HG03342 (cell line): ENCODE data around the gene GRK4.

Experiments
- ATAC-seq: cut with Tn5 transposase; IDR thresholded peaks from one replicate; pipeline ENCODE4 v1.9.1; 2021; ENCODE audit warnings: mild to moderate bottlenecking, moderate library complexity; ENCODE audit not compliant: unreplicated experiment

The GRK4 gene

DNA sequence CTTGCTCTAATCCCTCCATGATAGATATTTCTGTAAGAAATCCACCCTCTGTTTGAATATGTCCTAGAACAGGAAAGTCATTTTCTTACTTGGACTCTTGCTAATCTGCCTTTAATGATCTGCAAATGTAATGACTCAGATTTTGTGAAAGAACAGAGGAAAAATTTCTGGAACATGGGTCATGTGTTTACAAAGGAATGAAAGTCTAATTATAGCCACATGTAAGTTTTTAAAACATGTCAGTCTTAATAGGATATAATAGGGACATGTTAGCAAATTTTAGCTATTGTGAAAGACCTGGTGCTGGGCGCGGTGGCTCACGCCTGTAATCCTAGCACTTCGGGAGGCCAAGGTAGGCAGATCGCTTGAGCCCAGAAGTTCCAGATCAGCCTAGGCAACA, 47.6 kb downstream of the GRK4 start:
- no peak for ATAC-seq

DNA sequence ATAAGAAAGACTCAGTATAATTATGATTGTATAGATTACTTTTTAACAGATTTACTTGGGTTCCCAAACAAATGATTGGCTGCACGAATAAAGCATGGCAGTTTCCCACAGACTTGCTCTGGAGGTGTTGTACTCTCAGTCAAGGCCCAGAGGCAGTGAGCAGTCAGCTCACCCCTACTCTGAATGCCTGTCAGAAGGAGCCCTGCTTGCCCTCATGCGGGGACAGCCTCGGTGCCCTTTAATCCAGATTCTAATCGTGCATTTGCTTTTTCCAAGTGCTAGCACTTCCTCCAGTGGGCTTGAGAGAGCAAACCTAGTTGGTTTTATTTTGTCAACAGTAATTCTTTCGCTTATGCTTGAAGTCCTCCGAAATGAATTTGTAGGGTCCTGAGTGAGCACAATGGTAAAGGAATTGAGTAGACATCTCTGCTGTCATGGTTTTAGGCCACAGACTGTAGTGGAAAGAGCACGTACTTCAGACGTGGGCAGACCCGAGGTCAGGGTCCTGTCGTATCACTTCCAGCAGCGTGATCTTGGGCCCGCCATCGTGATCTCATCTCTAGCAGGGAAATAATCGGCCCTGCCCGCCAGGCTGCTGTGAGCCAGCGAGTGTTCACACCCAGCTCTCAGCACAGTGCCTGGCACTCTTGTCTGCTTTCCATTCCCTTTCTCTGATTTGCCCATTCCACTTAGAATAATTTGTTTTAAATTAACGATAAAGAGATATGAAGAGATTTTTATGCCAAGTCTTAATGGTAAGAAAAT, 48.3 kb downstream of the GRK4 start:
- ATAC-seq = no peak

DNA sequence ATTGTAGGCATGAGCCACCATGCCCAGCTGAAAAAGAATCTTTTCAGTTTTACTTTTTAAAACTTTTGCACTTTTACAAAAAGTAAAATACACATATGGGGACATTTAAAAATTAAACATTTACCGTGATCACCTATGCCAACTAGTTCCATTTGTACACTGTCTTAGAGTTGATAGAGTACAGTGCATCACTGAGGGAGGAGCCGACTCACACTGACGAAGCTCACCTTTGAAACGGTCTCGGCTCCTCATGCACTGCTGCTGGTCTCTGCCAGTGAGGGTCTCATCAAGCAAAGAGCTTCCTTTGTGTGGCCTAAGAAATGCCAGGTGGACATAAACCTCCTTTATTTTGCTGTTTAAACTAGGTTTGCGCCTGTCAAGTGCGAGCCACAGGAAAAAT, 50.0 kb downstream of the GRK4 start:
- ATAC-seq = no peak

DNA sequence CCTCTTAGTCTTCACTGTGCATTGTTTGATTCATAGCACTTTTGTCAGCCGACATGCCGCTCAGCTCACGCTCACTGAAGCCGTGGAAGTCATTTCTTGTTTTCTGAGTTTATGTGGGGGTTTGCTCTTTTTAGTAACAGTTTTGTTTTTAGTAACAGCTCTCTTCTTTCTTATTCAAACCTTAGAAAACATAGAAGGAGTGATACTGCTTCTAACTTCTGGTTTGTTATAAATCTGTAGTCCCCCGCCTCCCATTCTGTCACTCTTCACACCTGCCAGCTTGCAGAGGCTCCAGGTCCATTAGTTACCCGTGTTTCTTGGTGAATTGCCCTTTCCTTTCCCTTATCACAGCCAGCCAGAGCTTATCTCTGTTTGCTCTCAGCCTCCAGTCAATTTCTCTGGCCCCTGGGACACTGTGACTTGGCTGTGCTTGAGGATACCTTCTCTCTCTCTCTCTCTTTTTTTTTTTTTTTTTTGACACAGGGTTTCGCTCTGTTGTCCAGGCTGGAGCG, 50.5 kb downstream of the GRK4 start:
- ATAC-seq = peak; percentile 53

DNA sequence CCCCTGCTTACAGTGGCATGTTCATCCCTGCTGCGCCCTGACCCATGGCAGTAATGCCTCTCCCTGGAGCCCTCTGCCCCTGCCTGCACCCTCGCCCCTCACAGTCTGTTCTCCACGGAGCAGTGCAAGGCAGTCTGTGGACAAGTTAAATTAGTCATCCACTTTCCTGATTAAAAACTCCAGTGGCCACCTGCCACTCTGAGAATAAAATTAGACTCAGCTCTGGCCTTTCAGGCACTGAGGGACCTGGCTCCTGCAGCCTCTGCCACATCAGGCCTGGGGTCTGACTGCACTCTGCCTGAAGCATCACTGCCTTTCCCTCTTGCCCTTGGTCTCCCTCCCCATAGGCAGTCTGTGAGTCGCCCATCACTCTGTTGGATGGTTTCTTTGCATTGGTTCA, 53.6 kb downstream of the GRK4 start:
- no peak for ATAC-seq

GRCh38 chr4:3017504-3017903, 54.1 kb downstream of the GRK4 start:
- ATAC-seq = no peak

GRCh38 chr4:3019145-3019846, 55.9 kb downstream of the GRK4 start:
- ATAC-seq = no peak

GRCh38 chr4:3021127-3021526, 57.8 kb downstream of the GRK4 start:
- no peak for ATAC-seq

DNA sequence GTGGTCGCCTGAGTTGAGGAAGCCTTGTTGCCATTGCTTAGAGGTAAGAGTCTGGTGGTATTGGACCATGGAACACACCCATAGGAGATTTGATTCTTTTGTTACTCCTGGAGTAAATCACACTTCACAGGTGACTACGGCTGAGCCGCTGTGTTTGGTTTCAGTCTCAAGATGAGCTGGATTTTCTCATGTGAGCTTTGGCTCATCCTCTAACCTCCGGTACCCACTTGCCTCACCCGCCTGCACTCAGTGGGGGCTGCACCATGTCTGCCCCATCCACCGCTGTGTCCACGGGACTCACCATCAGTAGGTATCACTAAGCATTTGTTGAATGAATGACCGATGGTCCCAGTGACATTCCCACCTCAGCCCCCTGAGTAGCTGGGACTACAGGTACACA, 58.3 kb downstream of the GRK4 start:
- no peak for ATAC-seq

DNA sequence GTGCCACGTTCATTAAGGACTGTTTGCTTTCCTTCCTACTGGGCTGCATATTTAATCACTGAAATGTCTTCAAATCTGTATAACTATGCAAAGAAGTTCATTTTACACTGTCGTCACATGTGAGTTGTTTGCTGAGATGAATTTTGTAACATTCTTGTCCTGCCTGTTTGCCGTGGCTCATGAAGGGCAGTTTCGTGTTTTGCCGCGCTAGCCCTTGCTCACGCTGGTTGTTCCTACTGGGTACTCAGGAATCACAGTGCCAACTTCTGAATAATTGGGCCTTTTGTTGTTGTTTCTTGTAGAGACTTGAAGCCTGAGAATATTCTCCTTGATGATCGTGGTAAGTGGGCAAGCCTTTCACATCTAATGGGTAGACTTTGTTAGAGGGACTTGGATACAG, 58.7 kb downstream of the GRK4 start:
- no peak for ATAC-seq

DNA sequence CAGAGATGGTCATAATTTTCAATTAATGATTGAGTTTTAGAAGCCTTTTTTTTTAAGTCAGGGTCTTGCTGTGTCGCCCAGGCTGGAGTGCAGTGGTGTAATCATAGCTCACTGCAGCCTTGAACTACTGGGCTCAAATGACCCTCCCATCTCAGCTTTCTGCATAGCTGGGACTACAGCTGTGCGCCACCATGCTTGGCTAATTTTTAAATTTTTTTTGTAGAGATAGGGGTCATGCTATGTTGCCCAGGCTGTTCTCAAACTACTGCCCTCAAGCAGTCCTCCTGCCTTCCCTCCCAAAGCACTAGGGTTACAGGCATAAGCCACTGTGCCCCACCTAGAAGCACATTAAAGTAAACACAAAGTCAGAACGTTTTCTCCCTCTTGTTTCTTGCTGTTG, 59.3 kb downstream of the GRK4 start:
- ATAC-seq = no peak

DNA sequence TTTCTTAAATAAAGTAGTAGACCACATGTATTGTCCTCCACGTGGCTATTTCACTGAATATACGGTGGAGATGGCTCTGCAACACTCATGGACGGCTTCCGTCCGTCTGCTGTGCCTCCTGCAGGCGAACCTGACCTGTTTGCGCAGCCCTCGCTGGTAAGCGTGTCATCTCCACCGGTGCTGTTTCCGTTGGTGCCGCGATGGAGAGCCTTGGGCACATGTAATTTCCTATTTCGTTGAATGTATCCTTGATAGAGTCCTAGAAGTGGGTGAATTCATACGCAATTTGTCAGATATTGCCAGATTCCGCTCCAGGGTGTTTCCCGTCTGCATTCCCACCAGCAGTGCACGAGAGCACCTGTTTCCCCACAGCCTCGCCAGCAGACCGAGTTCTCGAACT, 62.5 kb downstream of the GRK4 start:
- no peak for ATAC-seq

GRCh38 chr4:3026540-3026939, 63.2 kb downstream of the GRK4 start:
- no peak for ATAC-seq

GRCh38 chr4:3029464-3029863, 66.1 kb downstream of the GRK4 start:
- ATAC-seq = no peak

GRCh38 chr4:3030566-3031356, 67.4 kb downstream of the GRK4 start:
- no peak for ATAC-seq

DNA sequence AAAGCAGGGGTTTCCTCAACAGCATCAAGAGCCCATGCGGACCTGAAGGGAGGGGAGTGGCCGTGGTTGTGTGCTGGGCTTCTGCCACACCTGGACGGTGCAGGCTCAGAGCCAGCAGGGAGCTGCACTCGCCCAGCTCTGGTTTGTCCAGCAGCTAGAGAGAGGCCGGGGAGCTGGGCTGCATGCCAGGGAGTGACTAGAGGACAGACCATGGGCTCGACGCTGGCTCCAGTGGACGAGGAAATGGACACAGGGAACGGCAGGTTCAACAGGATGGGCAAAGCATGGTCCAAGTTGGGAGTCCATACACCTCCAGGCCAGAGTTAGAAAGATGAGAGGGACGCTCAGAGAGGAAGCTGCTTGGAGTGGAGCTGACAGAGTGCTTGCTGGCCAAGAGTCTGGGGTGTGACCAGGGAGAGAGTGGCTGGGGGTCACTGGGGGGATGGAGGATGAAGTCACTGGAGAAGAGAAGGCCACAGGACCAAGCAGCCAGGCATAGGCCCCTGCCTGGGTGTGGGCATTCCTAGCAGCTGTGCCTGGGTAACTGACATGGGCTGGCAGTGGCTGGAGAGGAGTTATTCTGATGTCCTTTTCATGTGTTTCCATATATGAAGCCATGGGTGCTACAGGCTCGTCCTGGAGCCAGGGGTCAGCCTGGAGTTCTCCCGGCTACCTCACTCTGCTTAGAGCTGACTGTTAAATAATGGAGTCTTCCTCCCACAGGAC, 68.1 kb downstream of the GRK4 start:
- ATAC-seq = no peak

- no peak for ATAC-seq
Observed at GRCh38 chr4:3034231-3034630, 70.9 kb downstream of the GRK4 start.

DNA sequence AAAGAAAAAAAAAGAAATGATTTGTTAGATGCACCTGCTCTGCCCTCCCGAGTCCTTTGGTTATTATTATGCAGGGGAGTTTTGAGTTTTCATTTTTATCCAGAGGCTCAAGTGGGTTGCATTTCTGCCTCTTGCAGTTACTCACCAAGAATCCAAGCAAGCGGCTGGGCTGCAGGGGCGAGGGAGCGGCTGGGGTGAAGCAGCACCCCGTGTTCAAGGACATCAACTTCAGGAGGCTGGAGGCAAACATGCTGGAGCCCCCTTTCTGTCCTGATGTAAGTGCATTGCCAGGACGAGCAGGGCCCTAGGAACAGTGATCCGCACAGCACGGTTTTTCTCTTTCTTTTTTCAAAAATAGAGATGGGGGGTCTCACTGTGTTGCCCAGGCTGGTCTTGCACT, 71.9 kb downstream of the GRK4 start:
- no peak for ATAC-seq

DNA sequence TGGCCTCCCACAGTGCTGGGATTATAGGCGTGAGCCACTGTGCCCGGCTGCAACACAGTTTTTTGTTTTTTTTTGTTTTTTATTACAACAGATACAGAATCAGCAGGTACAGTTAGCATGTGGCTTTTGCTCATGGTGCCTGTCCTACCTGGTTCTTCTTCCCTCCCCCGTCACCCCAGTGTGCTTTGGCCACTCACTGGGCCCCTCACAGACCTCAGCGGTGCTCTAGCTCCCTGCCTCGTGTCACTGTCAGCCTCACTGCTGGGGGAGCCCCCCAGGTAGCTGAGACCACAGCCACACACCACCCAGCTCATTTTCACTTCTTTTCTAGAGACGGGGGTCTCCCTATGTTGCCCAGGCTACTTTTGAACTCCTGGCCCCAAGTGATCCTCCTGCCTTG, 72.3 kb downstream of the GRK4 start:
- no peak for ATAC-seq

DNA sequence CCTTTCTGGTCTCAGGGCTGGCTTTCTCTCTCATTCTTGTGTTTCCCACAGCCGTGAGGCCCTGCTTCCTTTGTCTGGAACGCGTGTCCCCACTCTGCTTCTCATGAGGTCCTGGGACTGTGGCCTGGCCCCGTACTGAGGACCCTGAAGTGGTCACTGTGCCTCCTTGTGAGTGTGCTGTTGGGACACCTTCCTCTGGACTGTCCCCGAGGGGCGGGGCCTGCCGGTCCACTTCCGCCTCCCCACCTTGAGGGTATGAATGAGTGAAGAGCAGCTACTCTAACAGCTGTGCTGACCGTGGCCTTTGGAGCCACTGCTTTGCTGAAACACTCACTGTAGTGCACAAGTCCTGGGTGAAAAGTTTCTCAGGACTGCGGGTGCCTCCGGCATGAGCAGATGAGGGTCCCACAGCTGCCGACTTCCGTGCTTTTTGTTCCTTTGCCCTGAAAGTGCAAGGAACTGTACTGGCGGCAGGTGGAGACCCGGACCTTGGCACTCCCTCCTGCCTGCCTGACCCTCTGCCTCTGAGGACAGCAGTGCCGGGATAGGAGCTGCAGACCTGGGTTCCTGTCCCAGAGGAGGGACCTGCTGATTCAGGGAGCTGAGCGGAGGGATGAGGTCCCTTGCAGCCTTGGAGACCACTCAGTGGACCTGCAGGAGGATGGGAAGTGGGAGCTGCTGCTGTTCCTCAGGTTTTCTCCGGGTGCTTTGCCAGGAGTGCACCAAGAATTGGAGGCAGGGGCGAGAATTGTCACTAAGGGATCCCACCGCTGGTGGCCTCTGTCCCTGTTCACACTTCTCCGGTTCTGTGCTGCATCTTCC, 73.0 kb downstream of the GRK4 start:
- no peak for ATAC-seq
